Measurements from ENCODE around the gene ERCC6L2. TPM values are rescaled to one million over a fixed set of nuclear protein-coding genes. Genes with fewer than 3 reads are reported as not detected.

The ERCC6L2 gene
- total and polyA plus RNA-seq, 2 donors, result 13.3 to 67.0 TPM

DNA sequence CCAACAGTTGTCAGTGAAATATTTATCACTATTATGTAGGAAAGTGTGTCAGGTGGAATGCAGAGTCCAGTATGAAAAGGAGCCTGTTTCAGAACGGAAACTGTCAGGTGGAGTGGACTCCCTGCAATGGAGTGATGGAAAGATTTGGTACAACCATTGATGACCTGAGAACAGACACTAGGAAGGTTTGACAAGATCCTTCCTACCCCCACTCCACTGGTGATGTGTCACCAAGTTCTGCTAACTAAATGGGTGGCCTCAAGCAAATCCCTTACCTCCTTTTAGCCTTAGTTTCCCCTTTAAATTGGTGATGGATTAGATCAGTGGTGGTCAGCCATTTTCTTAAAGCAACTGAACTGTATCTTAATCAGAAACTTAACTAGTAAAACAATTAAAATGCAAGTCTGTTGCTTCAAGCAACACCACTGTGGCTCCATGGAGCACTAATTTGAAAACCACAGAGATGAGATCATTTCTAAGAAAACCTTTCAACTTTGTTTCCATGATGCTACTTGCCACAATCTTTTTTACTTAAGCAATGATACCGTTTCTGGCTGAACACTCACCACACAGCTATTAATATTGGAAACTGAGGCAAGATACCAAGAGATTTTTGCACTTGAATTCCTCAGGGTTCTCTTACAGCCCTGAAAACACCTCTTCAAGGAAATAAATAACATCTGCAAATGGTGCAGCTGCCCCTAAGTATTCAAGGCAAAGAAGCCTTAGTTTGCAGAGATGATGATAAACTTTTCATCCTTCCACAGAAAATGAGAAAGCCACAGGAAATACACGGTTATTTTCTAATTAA, 140.6 kb downstream of the ERCC6L2 start:
- Histone ChIP-seq H3K27ac (ENCODE audit: low read depth in 1 of 2, low read length in 1 of 2) (peak overlapping the region in 1 of 2 donors; percentile 44), H3K9me3 (ENCODE audit: control insufficient read depth in 2 of 2, insufficient read depth in 1 of 2, low read length in 1 of 2) (no peaks in the 10 kb centered on the region), H3K27me3 (ENCODE audit: control insufficient read depth in 2 of 2, insufficient read depth in 1 of 2, low read length in 1 of 2) (peaks cover 14 to 20% of the 10 kb centered on the region in 2 donors), H3K4me3 (ENCODE audit: low read length in 2 of 2) (no peak overlapping the region), H3K36me3 (ENCODE audit: control insufficient read depth in 2 of 2, insufficient read depth in 2 of 2, low read length in 1 of 2) (peaks cover 0 to 5% of the 10 kb centered on the region in 2 donors), H3K4me1 (ENCODE audit: control insufficient read depth in 2 of 2, insufficient read depth in 2 of 2, low read length in 2 of 2) (peaks cover 10 to 26% of the 10 kb centered on the region in 2 donors)
- DNase-seq (ENCODE audit: low read depth in 6 of 9, low spot score in 9 of 9), result peak in 5 of 9 donors; percentile 34 to 79 (median 41)
- WGBS, result 52% methylated on average over 3 of the region's 3 CpGs

All from thymus (tissue), 11 donors.